DMS153 (cell line): Measurements from ENCODE around the gene CDC42BPA.
"Not testable (repeated sequence)": the region's sequence is repeated elsewhere in the genome, so short reads cannot be mapped to it uniquely, and the experiment has no call there.

Source experiments
- DNase-seq: peaks from one replicate; lab custom pipeline; 2025; lab: John Stamatoyannopoulos, UW

The CDC42BPA gene

DNA sequence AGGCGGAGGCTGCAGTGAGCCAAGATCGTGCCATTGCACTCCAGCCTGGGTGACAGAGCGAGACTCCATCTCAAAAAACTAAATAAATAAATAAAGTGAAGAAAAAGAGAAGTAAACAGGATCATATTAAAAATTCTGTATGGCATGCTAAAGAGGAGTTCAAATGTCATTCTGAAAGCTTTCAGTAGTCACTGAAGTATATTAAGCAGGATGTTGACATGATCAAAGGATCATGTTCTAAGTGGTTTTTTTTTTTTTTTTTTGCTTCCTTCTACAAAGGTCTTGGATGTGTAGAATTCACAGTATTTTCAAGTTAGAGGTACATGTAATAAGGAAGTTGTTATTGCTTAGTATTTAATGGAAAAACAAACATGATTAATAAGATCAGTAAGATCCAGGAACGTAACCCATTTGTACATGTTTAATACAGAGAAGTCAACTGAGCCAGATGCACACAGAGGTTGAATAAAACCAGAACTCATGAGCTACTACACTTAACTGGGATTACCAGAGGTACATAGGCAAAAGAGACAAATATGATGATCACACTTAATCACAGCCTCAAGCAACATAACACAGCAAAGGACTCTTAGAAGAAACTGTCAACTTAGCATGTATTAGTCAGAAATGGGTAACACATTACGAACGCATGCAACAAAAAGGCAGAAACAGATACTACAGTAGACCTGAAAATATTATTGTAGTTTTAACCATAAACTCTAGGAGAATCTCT lies 12.2 kb downstream of the CDC42BPA start:
- peak; percentile 69 for DNase-seq

DNA sequence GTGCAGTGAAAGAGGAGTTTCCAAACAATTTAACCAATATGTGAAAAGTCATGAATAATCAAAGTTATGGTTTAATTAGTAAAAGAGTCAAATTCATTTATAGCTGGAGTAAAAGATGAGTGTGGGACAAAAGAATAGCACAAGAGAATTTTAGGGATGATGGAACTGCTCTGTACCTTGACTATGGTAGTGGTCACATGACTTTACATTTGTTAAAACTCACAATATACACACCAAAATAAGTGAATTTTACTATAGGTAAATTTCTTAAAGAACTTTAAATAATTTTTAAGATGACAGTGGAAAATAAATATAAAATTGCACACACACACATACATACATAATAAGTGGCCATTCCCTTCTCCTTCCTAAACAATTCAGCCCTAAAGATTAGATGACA lies 13.6 kb downstream of the CDC42BPA start:
- DNase-seq: no peak

DNA sequence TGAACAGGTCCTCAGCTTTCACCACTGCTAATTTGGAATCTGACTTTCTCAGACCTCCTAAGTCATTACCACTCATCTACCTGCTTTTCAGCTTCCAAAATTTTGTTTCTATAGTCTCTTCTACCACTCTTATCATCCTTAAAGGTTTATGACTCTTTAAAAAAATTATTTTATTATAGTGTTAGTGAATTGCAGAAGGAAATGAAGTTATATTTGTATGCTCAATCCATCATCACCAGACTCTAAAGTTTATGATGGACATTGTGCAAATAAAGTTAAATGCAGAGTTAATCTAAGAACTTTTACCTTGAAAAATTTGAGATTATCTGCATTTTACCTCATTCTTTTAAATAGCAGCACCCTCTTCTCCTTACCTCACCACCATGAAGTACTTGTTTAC lies 14.6 kb downstream of the CDC42BPA start:
- no peak for DNase-seq

DNA sequence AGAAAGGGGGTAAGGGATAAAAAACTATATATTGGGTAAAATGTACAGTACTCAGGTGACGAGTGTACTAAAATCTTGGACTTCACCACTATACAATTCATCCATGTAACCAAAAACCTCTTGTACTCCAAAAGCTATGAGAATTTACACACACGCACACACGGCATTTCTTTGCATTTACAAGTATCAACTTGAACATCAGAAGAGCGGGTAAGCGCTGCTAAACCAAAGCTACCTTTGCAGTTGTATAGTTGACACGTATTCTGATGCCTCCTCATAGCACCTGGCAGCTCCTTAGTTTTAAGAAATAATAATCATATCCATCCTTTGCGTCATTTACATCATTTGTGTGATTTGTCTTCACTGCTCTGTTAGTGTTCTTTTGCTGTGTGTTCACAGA lies 17.6 kb downstream of the CDC42BPA start:
- no peak for DNase-seq

DNA sequence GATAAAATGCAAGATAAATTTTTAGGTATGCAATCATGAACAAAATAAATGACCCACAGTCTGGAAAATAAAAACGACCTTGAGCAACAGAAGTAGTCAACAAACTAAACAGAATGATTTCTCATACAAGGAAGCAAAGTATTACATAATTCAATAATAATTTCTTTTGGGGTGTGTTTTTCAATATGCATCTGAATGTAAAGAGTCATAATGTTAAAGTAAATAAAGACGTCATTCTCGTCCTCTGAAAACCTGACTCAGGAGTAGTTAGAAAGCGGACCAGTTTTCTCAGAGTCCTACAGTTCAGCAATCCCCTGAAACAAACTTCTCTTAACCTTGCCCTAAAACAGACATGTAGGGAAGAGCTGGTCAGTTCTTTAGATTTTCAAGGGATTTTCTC lies 18.6 kb downstream of the CDC42BPA start:
- no peak for DNase-seq

DNA sequence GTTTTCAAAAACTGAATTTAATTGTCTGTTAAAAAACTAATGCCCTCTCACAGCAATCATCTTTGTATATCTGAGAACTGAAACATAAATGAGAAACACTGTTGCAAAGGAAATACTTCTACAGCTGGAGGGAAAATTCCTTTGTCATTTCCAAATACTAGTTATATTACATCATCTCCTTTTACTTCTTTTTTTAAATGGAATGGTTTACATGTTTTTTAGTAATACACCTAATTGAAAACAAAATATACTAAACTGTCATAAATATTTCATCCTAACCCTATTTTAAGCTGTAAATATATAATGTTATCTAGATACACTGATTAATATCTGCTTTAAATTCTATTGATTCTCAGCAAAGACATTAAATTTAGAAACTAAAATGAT lies 19.1 kb downstream of the CDC42BPA start:
- DNase-seq: no peak

DNA sequence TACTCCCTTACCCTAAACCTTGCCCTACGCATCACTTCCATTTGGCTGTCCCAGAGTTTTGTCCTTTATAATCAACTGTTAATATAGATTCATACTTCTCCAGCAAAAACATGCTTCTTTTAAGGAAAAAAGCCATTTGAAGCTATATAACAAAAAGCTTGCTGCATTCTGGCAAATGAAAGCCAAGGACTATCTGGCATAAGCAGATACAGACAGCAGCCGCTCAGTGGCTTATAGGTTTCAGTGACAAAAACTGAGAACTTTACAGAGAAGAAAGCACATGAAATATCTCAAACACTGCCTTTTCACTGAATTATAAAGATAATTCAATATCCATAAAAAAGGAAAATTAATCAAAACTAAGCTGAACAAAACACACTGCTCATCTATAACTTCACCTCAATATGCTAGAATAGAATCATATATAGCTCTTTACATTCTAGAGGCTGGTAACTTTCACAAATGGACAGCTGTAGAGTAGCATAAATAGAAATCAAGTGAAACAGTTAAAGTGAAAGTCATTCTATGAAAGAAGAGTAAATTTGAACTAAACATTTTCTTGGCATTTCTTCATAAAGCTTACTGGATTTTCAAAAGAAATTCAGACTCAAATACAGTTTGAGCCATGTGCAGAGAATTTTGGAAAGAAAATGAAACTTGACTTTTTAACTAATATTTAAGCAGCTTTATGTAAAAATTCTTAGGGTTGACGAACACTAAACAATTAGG lies 19.6 kb downstream of the CDC42BPA start:
- no peak for DNase-seq

DNA sequence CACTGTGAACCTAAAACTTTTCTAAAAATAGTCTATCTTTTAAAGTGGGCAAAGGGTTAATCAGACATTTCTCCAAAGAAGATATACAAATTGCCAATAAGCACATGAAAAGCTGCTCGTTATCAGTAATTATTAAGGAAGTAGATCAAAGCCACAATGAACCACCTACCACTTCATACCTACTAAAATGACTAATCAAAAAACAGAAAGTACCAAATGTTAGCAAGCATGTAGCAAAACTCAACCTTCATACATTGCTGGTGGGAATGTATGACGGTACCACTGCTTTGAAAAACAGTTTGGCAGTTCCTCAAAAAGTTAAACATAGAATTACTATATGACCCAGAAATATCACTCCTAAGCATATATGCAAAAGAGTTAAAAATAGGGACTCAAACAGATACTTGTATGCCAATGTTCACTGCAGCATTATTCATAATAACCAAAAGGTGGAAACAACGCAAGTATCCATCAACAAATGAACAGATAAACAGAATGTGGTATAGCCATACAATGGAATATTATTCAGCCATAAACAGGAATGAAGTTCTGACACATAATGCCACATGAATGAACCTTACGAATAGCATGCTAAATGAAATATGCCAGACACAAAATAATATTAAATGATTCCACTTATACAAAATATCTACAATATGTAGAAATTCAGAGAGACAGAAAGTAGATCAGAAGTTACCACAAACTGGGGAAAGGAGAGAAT lies 21.1 kb downstream of the CDC42BPA start:
- DNase-seq: no peak

DNA sequence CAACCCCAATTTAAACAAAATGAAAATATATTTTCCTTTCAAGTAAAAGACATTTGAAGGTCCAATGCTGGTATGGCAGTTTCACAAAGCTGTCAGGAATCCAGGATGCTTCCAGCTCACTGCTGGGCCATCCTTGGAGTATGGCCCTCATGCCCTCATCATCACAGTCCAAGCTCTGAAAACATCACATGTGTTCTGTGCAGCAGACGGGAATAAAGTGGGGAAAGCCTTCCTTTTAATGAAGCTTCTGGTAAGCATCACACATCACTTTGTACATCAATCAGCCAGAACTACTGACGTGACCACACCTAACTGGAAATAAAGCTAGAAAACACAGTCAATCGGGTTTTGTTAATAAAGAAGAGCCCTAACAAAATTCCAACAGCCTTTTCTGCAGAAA lies 22.7 kb downstream of the CDC42BPA start:
- no peak for DNase-seq

DNA sequence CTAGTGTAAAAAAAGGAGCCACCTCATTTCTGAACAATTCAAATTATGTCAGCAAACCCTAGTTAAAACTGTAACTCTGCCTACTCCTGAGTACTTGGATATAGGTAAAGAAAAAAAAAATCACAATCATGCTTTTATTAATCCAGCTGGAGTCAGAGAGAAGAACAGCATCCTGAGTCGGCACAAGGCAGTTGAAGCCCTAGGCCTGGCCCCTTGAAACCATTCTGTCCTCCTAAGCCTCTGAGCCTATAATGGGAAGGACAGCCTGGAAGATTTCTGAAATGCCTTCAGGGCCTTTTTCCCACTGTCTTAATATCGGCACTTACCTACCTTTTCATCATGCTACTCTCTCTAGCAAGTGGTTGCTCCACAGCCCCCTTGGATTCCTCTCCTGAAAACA lies 32.5 kb downstream of the CDC42BPA start:
- no peak for DNase-seq

DNA sequence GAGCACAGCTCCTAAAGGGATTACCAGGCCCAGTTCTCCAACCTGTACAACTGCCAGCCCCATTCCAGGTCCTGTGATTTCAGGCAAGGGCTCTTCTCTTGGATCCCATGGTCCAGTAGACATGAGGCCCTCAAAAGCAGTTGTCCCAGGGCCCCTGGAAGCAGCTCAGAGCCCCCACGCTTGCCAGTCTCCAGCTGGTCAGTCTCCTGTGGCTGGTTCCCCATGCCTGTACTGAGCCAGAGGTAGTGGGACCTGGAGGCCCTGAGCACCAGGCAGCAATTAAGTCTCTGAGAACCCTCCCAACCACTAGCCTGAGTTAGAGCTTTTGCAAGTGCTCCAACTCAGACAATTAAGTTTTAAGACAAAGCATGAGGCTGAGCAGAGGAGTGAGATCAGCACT lies 36.9 kb downstream of the CDC42BPA start:
- no peak for DNase-seq

DNA sequence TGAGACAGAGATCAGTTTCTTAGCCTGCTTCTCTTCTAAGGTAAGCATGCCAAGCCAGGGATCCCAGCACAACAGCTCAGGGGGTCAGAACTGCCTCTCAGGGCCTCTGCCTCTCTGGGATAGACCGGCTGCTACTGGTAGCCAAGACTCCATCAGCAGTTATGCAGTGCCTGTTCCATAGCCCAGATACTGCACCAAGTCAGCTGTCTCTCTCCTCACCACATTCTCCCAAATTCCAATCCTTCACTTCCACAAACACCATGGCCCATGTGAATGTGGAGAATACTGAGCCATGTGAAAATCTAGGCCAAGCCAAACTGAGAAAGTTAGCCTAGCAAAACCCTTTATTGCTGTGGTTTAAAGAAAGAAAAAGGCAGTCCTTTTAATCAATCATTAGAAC lies 37.5 kb downstream of the CDC42BPA start:
- no peak for DNase-seq

DNA sequence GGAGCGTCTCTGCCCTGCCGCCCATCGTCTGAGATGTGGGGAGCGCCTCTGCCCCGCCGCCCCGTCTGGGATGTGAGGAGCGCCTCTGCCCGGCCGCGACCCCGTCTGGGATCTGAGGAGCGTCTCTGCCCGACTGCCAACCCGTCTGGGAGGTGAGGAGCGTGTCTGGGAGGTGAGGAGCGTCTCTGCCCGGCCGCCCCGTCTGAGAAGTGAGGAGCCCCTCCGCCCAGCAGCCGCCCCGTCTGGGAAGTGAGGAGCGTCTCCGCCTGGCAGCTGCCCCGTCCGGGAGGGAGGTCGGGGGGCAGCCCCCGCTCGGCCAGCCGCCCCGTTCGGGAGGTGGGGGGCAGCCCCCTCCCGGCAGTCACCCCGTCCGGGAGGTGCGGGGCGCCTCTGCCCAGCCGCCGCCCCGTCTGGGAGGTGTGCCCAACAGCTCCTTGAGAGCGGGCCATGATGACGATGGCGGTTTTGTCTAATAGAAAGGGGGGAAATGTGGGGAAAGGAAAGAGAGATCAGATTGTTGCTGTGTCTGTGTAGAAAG lies 42.1 kb downstream of the CDC42BPA start:
- DNase-seq: not testable (repeated sequence)

DNA sequence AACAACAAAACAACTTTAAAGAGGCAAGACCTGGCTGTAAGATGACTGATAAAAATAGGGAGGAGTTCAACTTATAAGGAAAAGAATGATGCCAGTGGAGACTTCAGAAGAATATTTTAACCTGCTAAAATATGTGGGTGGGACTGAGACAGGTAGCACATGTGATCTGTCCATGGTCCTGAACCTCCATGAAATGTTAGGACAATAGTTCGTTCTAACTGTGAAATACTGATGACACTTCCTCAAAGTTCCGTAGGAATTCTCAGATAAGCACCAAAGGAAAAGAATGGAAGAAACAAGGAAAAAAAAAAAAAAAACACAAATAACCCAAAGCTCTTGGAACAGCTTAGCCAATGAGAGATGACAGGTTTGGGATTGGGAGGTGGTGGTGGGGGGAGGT lies 44.7 kb downstream of the CDC42BPA start:
- DNase-seq: no peak

DNA sequence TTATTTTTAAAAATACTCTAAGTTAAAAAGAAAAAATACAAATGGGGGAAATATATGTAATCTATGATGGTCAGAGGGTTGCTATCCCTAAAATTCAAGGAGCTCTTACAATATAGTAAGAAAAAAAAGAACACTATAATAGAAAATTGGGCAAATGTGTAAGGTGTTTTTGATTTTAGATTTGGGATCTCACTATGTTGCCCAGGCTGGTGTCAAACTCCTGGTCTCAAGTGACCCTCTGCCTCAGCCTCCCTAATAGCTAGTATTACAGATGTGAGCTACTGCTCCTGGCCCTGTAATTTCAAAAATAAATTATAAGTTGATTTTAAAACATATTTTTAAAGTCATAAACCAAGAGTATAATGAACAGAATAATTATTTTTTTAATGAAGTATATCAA lies 45.9 kb downstream of the CDC42BPA start:
- no peak for DNase-seq

DNA sequence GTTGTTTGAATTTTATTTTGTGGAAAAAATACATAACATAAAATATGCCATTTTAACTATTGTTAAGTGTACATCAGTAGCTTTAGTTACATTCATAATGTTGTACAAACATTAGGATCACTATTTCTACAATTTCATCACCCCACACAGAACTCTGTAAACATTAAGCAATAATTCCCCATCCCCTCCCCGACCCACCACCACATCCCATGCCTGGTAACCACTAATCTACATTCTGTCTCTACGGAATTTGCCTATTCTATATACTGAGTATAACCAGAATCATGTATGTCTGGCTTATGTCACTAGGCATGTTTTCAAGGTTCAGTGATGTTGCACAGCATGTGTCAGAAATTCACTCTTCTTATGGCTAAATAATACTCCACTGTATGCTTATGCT lies 47.7 kb downstream of the CDC42BPA start:
- no peak for DNase-seq

DNA sequence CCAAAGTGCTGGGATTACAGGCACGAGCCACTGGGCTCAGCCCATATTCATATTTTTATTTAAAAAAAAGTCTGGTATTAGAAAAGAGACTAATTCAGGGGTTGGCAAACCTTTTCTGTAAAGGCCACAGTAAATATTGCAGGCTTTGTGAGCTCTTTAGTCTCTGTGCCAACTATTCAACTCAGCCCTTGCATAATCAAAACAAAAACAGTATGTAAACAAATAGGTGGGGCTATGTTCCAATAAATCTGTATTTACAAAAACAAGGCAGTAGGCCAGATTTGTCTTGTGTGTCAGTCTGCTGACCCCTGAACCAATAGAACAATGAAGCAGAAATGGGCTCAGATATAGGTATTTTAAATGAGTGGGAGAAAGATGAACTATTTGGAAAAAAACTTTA lies 49.3 kb downstream of the CDC42BPA start:
- DNase-seq: no peak

DNA sequence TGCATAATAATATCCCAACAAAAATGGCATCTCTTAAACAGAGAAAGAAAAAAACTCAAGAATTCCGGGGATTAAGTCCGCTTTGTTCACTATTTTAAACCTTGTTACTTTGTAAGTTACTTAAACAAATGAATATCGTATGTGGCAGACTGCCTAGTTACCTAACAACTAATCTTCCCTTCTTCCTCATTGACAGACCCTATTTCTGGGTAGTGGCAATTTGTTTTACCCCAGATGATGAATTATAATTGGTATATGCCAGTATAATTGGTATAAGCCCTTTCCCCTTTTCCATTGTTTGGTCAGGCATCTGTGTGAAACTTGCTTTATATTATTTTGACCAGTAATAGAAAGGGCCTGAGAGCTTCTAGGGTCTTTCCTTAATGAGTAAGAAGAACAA lies 52.4 kb downstream of the CDC42BPA start:
- no peak for DNase-seq

DNA sequence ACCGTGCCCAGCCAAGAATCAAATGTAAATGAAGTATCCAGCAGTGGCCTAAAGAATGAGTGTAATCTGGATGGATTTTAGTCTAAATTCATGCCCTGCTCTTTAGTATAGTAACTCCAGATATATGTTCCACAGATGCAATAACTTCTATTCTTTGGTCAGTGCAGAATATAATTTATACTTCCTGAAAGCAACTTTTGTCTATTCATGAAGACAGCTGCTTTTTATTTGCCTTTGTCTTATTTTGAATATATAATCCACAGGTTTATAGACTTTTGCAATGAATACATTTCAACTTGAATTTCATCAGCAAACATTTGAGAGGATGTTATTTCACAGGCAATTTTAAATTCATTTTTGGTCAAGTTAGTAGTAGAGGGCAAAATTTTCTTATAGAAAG lies 54.4 kb downstream of the CDC42BPA start:
- no peak for DNase-seq

DNA sequence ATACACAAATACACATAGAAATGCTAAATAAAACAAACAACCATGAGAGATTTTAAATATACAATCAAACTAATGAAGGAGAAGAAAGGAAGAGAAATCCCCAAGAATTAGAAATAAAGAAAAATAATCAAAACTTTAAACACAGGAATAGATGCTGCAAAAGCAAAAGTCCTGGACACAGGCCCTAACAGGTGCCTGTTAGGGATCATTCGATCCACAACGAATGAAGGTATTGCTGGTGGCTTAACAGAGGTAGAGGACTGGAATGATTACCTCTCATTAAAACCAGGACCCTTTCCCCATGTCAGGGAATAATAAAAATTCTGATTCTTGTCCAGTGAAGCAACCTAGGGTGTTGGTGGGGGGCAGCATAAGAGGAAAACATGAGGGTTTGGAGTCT lies 56.8 kb downstream of the CDC42BPA start:
- DNase-seq: no peak

DNA sequence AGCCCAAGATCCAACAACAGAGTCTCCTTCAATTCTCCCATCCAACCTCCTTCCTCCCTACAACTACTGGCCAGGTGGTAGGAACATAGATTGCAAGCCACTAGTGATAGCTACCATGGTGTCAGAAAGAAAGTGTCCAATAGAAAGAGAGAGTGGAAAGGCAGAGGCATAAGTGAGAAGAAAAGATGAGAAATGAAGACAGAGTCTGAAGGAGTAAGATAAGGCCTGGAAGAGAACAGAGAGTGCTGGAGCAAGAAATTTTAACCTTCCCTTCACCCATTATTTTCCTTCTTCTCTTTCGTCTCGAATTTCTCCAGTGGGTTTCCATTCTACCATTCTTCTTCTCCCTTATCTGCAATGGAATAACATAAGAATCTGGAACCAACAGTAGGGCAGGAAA lies 57.9 kb downstream of the CDC42BPA start:
- no peak for DNase-seq

DNA sequence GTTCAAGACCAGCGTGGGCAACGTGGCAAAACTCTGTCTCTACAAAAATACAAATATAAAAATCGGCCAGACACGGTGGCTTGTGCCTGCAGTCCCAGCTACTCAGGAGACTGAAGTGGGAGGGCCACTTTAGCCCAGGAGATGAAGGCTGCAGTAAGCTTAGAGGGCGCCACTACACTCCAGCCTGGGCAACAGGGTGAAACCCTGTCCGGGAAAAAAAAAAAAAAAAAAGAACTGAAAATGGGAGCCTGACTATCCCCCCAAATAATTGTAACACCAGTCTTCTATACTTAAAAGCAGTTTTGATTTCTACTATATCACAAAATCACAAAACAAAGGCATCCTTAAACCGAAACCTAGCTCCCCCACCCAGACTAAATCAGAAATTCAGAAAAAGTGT lies 60.3 kb downstream of the CDC42BPA start:
- no peak for DNase-seq
